ENCODE data around the gene VPS41. TPM values are rescaled to one million over a fixed set of nuclear protein-coding genes. Genes with fewer than 3 reads are reported as not detected.

Gene VPS41
- total RNA-seq, 3 donors from 2014 or later: 46.2 to 49.2 (median 47.1) TPM

GRCh38 chr7:38886265-38886664, 22.7 kb downstream of the VPS41 start:
- Mint-ChIP-seq H3K9me3 (peaks cover 8% of the 10 kb centered on the region), H3K36me3 (ENCODE audit: insufficient read depth) (peaks cover 51% of the 10 kb centered on the region), H3K4me3 (no peak overlapping the region), H3K27me3 (ENCODE audit: low read depth) (no peaks in the 10 kb centered on the region), H3K4me1 (ENCODE audit: low read depth) (peaks cover 29% of the 10 kb centered on the region)
- DNase-seq: no peak
- ATAC-seq: no peak

- ATAC-seq (no peak), DNase-seq (no peak)
- Mint-ChIP-seq H3K4me1 (ENCODE audit: low read depth) (peaks cover 46% of the 10 kb centered on the region), H3K27me3 (ENCODE audit: low read depth) (no peaks in the 10 kb centered on the region), H3K36me3 (ENCODE audit: insufficient read depth) (peaks cover 46% of the 10 kb centered on the region), H3K9me3 (peaks cover 8% of the 10 kb centered on the region), H3K4me3 (no peak overlapping the region)
Observed at GRCh38 chr7:38883706-38884105, 25.3 kb downstream of the VPS41 start.

GRCh38 chr7:38881947-38882684, 26.9 kb downstream of the VPS41 start:
- Mint-ChIP-seq H3K27me3 (ENCODE audit: low read depth) (no peaks in the 10 kb centered on the region), H3K9me3 (peaks cover 2% of the 10 kb centered on the region), H3K4me3 (no peak overlapping the region), H3K4me1 (ENCODE audit: low read depth) (peaks cover 45% of the 10 kb centered on the region), H3K36me3 (ENCODE audit: insufficient read depth) (peaks cover 35% of the 10 kb centered on the region)
- DNase-seq (no peak), ATAC-seq (no peak)

- no peak overlapping the region for H3K4me3 Mint-ChIP-seq
- H3K4me1 Mint-ChIP-seq (ENCODE audit: low read depth): peaks cover 50% of the 10 kb centered on the region
- no peak for ATAC-seq
Observed at GRCh38 chr7:38881015-38881414, 28.0 kb downstream of the VPS41 start.

GRCh38 chr7:38880454-38880853, 28.5 kb downstream of the VPS41 start:
- ATAC-seq: no peak
- H3K36me3 Mint-ChIP-seq (ENCODE audit: insufficient read depth): peaks cover 23% of the 10 kb centered on the region
- no peak for DNase-seq
- peaks cover 50% of the 10 kb centered on the region for H3K4me1 Mint-ChIP-seq (ENCODE audit: low read depth)
- H3K9me3 Mint-ChIP-seq: no peaks in the 10 kb centered on the region
- no peak overlapping the region for H3K4me3 Mint-ChIP-seq
- no peaks in the 10 kb centered on the region for H3K27me3 Mint-ChIP-seq (ENCODE audit: low read depth)

More at GRCh38 chr7:38881015-38881414, 28.0 kb downstream of the VPS41 start:
- H3K9me3 Mint-ChIP-seq: no peaks in the 10 kb centered on the region
- H3K27me3 Mint-ChIP-seq (ENCODE audit: low read depth): no peaks in the 10 kb centered on the region
- peaks cover 28% of the 10 kb centered on the region for H3K36me3 Mint-ChIP-seq (ENCODE audit: insufficient read depth)
- DNase-seq: no peak

- ATAC-seq (no peak), DNase-seq (no peak)
- Mint-ChIP-seq H3K4me3 (no peak overlapping the region), H3K4me1 (ENCODE audit: low read depth) (peaks cover 50% of the 10 kb centered on the region), H3K9me3 (no peaks in the 10 kb centered on the region), H3K36me3 (ENCODE audit: insufficient read depth) (peaks cover 21% of the 10 kb centered on the region), H3K27me3 (ENCODE audit: low read depth) (no peaks in the 10 kb centered on the region)
Observed at GRCh38 chr7:38880035-38880434, 29.0 kb downstream of the VPS41 start.

GRCh38 chr7:38878694-38879457, 30.1 kb downstream of the VPS41 start:
- DNase-seq (no peak), ATAC-seq (no peak)
- Mint-ChIP-seq H3K36me3 (ENCODE audit: insufficient read depth) (peaks cover 16% of the 10 kb centered on the region), H3K4me3 (no peak overlapping the region), H3K27me3 (ENCODE audit: low read depth) (no peaks in the 10 kb centered on the region), H3K4me1 (ENCODE audit: low read depth) (peaks cover 49% of the 10 kb centered on the region), H3K9me3 (no peaks in the 10 kb centered on the region)

- no peaks in the 10 kb centered on the region for H3K9me3 Mint-ChIP-seq
Observed at GRCh38 chr7:38873433-38873832, 35.6 kb downstream of the VPS41 start.

GRCh38 chr7:38872202-38872601, 36.8 kb downstream of the VPS41 start:
- Mint-ChIP-seq H3K36me3 (ENCODE audit: insufficient read depth) (peaks cover 6% of the 10 kb centered on the region), H3K4me3 (no peak overlapping the region), H3K27me3 (ENCODE audit: low read depth) (no peaks in the 10 kb centered on the region), H3K9me3 (no peaks in the 10 kb centered on the region), H3K4me1 (ENCODE audit: low read depth) (peaks cover 13% of the 10 kb centered on the region)
- DNase-seq: no peak
- no peak for ATAC-seq

More at GRCh38 chr7:38873433-38873832, 35.6 kb downstream of the VPS41 start:
- Mint-ChIP-seq H3K4me1 (ENCODE audit: low read depth) (peaks cover 20% of the 10 kb centered on the region), H3K4me3 (no peak overlapping the region), H3K36me3 (ENCODE audit: insufficient read depth) (peaks cover 8% of the 10 kb centered on the region), H3K27me3 (ENCODE audit: low read depth) (no peaks in the 10 kb centered on the region)
- DNase-seq (no peak), ATAC-seq (no peak)

- no peak for ATAC-seq
Observed at GRCh38 chr7:38870147-38870546, 38.8 kb downstream of the VPS41 start.

GRCh38 chr7:38863601-38864291, 45.2 kb downstream of the VPS41 start:
- DNase-seq: no peak
- Mint-ChIP-seq H3K36me3 (ENCODE audit: insufficient read depth) (peaks cover 27% of the 10 kb centered on the region), H3K9me3 (no peaks in the 10 kb centered on the region), H3K4me3 (no peak overlapping the region), H3K27me3 (ENCODE audit: low read depth) (no peaks in the 10 kb centered on the region), H3K4me1 (ENCODE audit: low read depth) (no peaks in the 10 kb centered on the region)
- ATAC-seq: no peak

More at GRCh38 chr7:38870147-38870546, 38.8 kb downstream of the VPS41 start:
- no peaks in the 10 kb centered on the region for H3K9me3 Mint-ChIP-seq
- no peak overlapping the region for H3K4me3 Mint-ChIP-seq
- no peaks in the 10 kb centered on the region for H3K27me3 Mint-ChIP-seq (ENCODE audit: low read depth)
- peaks cover 6% of the 10 kb centered on the region for H3K4me1 Mint-ChIP-seq (ENCODE audit: low read depth)
- DNase-seq: no peak
- peaks cover 6% of the 10 kb centered on the region for H3K36me3 Mint-ChIP-seq (ENCODE audit: insufficient read depth)

GRCh38 chr7:38862666-38863065, 46.3 kb downstream of the VPS41 start:
- H3K27me3 Mint-ChIP-seq (ENCODE audit: low read depth): no peaks in the 10 kb centered on the region
- DNase-seq: no peak
- no peaks in the 10 kb centered on the region for H3K9me3 Mint-ChIP-seq
- no peak overlapping the region for H3K4me3 Mint-ChIP-seq
- H3K4me1 Mint-ChIP-seq (ENCODE audit: low read depth): peaks cover under 1% of the 10 kb centered on the region
- ATAC-seq: no peak
- H3K36me3 Mint-ChIP-seq (ENCODE audit: insufficient read depth): peaks cover 32% of the 10 kb centered on the region

- Mint-ChIP-seq H3K9me3 (no peaks in the 10 kb centered on the region), H3K4me3 (no peak overlapping the region), H3K36me3 (ENCODE audit: insufficient read depth) (peaks cover 46% of the 10 kb centered on the region), H3K27me3 (ENCODE audit: low read depth) (no peaks in the 10 kb centered on the region), H3K4me1 (ENCODE audit: low read depth) (peaks cover 18% of the 10 kb centered on the region)
- ATAC-seq: no peak
- DNase-seq: no peak
Observed at GRCh38 chr7:38858259-38858884, 50.6 kb downstream of the VPS41 start.

- DNase-seq (no peak), ATAC-seq (no peak)
- H3K4me3 Mint-ChIP-seq: no peak overlapping the region
- H3K27me3 Mint-ChIP-seq (ENCODE audit: low read depth): no peaks in the 10 kb centered on the region
- H3K36me3 Mint-ChIP-seq (ENCODE audit: insufficient read depth): peaks cover 34% of the 10 kb centered on the region
- peaks cover 22% of the 10 kb centered on the region for H3K4me1 Mint-ChIP-seq (ENCODE audit: low read depth)
- H3K9me3 Mint-ChIP-seq: no peaks in the 10 kb centered on the region
Observed at GRCh38 chr7:38855867-38856266, 53.1 kb downstream of the VPS41 start.
